A375 (cell line): ENCODE results near the gene HSD17B12. TPM values are rescaled to one million over a fixed set of nuclear protein-coding genes. Genes with fewer than 3 reads are reported as not detected.

Experiments used
- small RNA-seq: library from RNA; depleted of rRNA; stranded (forward); fragments of <200 nt; gene quantifications from one replicate; pipeline ENCODE3, GENCODE V24; 2014
- total RNA-seq: library from RNA; depleted of rRNA; stranded (reverse); fragments of >200 nt; shearing (Covaris generic); gene quantifications from 2 replicates; pipeline ENCODE4 v1.2.3, GENCODE V29; 2014; rRNA removed

HSD17B12 gene
- 58.1 and 71.5 TPM in 2 replicates for total RNA-seq

GRCh38 chr11:43680521-43681400 lies at the start of gene HSD17B12:
HSD17B12 (plus strand) TSS chr11:43680738; CDS start chr11:43680828, 90 bp downstream.

GRCh38 chr11:43880640-43881159 lies 200.2 kb downstream of the HSD17B12 start, which contains the start of gene ALKBH3:
ALKBH3 (plus strand) TSS chr11:43880831; CDS start chr11:43882653, 1,822 bp downstream.

Small RNA genes within 50 kb of the gene (small RNA-seq; reads per million reads assigned to genes)
- gene PHBP2 (not detected), gene RPL23AP63 (not detected)

Other genes starting within 250 kb of the HSD17B12 start
- 47.5 and 53.0 TPM in 2 replicates for gene ALKBH3, start 200.1 kb downstream of the HSD17B12 start, total RNA-seq